H9 (cell line): ENCODE measurements around the gene MREG. TPM values are rescaled to one million over a fixed set of nuclear protein-coding genes. Genes with fewer than 3 reads are reported as not detected.

ENCODE experiments used
- DNase-seq: peaks from one replicate; pipeline ENCODE4 v3.0.0-alpha.2; 2017
- H2AFZ ChIP-seq: one replicate; pipeline ENCODE4 v1.6.1; 2013; ENCODE audit warnings: mild to moderate bottlenecking, low read length, control low read depth, moderate library complexity
- H2AK5ac ChIP-seq: 2 replicates; pipeline ENCODE4 v1.6.1; 2013; ENCODE audit warnings: low read length, control low read depth, mixed read lengths; ENCODE audit not compliant: insufficient read length
- H2BK120ac ChIP-seq: one replicate; pipeline ENCODE4 v1.6.1; 2013; ENCODE audit warnings: low read depth, mild to moderate bottlenecking, low read length, control low read depth, inconsistent platforms; ENCODE audit not compliant: poor library complexity, severe bottlenecking
- H2BK12ac ChIP-seq: 2 replicates; pipeline ENCODE4 v1.6.1; 2013; ENCODE audit warnings: low read length, control low read depth, mixed read lengths, low read depth; ENCODE audit not compliant: insufficient read length
- H2BK15ac ChIP-seq: 2 replicates; pipeline ENCODE4 v1.6.1; 2013; ENCODE audit warnings: low read depth, low read length, control low read depth
- H2BK20ac ChIP-seq: one replicate; pipeline ENCODE4 v1.6.1; 2013; ENCODE audit warnings: low read depth, mild to moderate bottlenecking, low read length, control low read depth, inconsistent platforms; ENCODE audit not compliant: poor library complexity, severe bottlenecking
- H2BK5ac ChIP-seq: 2 replicates; pipeline ENCODE4 v1.6.1; 2013; ENCODE audit warnings: low read length, control low read depth, mixed read lengths; ENCODE audit not compliant: insufficient read length
- H3K14ac ChIP-seq: 2 replicates; pipeline ENCODE4 v1.6.1; 2013; ENCODE audit warnings: low read length, control low read depth; ENCODE audit not compliant: insufficient read depth
- H3K18ac ChIP-seq: 2 replicates; pipeline ENCODE4 v1.6.1; 2013; ENCODE audit warnings: low read depth, mild to moderate bottlenecking, mixed read lengths, low read length, control low read depth; ENCODE audit not compliant: insufficient read length
- H3K23ac ChIP-seq: 2 replicates; pipeline ENCODE4 v1.6.1; 2013; ENCODE audit warnings: low read length, control low read depth, mixed read lengths, low read depth; ENCODE audit not compliant: insufficient read length
- H3K23me2 ChIP-seq: 2 replicates; pipeline ENCODE4 v1.6.1; 2013; ENCODE audit warnings: low read depth, mild to moderate bottlenecking, mixed read lengths, low read length, control low read depth; ENCODE audit not compliant: insufficient read length, poor library complexity, severe bottlenecking
- H3K27ac ChIP-seq: 2 replicates; pipeline ENCODE4 v1.5.1; 2013; ENCODE audit warnings: low read length, control low read depth, mixed read lengths, low read depth; ENCODE audit not compliant: insufficient read length
- H3K27me3 ChIP-seq: 2 replicates; pipeline ENCODE4 v1.6.1; 2013; ENCODE audit warnings: low read length, control low read depth, inconsistent platforms; ENCODE audit not compliant: insufficient read depth
- H3K4ac ChIP-seq: 2 replicates; pipeline ENCODE4 v1.6.1; 2013; ENCODE audit warnings: low read depth, mild to moderate bottlenecking, control low read depth, inconsistent platforms, low read length, moderate library complexity
- H3K4me1 ChIP-seq: 2 replicates; pipeline ENCODE4 v1.6.1; 2013; ENCODE audit warnings: low read length, control low read depth, inconsistent platforms; ENCODE audit not compliant: insufficient read depth
- H3K4me2 ChIP-seq: 2 replicates; pipeline ENCODE4 v1.6.1; 2013; ENCODE audit warnings: low read length, control low read depth, mixed read lengths; ENCODE audit not compliant: insufficient read length, insufficient read depth
- H3K56ac ChIP-seq: 2 replicates; pipeline ENCODE4 v1.6.1; 2013; ENCODE audit warnings: low read depth, mild to moderate bottlenecking, mixed read lengths, low read length, control low read depth; ENCODE audit not compliant: insufficient read length
- H3K79me1 ChIP-seq: 2 replicates; pipeline ENCODE4 v1.6.1; 2013; ENCODE audit warnings: low read depth, mild to moderate bottlenecking, moderate library complexity, low read length, control low read depth, inconsistent platforms; ENCODE audit not compliant: insufficient read depth, poor library complexity, severe bottlenecking
- H3K79me2 ChIP-seq: 2 replicates; pipeline ENCODE4 v1.6.1; 2013; ENCODE audit warnings: low read length, control low read depth, inconsistent platforms; ENCODE audit not compliant: insufficient read depth
- H3K9ac ChIP-seq: 2 replicates; pipeline ENCODE4 v1.6.1; 2013; ENCODE audit warnings: low read length, control low read depth, mixed read lengths; ENCODE audit not compliant: insufficient read length; ENCODE audit errors: extremely low read depth
- H3K9me3 ChIP-seq: one replicate; pipeline ENCODE4 v1.6.1; 2013; ENCODE audit warnings: low read depth, low read length, inconsistent platforms; ENCODE audit not compliant: control insufficient read depth
- H3T11ph ChIP-seq: one replicate; pipeline ENCODE4 v1.6.1; 2013; ENCODE audit warnings: mild to moderate bottlenecking, low read length, control low read depth, inconsistent platforms
- H4K20me1 ChIP-seq: one replicate; pipeline ENCODE4 v1.6.1; 2013; ENCODE audit not compliant: control insufficient read depth, insufficient read length, insufficient read depth
- H4K5ac ChIP-seq: 2 replicates; pipeline ENCODE4 v1.6.1; 2013; ENCODE audit warnings: low read depth, mild to moderate bottlenecking, mixed read lengths, low read length, control low read depth; ENCODE audit not compliant: insufficient read length
- H4K8ac ChIP-seq: replicated peaks from 2 replicates; pipeline ENCODE4 v1.6.1; 2013; ENCODE audit warnings: low read length, control low read depth, mixed read lengths, low read depth; ENCODE audit not compliant: insufficient read length
- H4K91ac ChIP-seq: 2 replicates; pipeline ENCODE4 v1.6.1; 2013; ENCODE audit warnings: low read depth, mild to moderate bottlenecking, moderate library complexity, mixed read lengths, low read length, control low read depth; ENCODE audit not compliant: insufficient read length
- H3K27ac Mint-ChIP-seq, 3 experiments: 2 replicates in 2 of 3; 3 replicates in 1 of 3; pipeline ENCODE4 v1.8.0; 2020 to 2021; ENCODE audit warnings: mixed read lengths in 3 of 3, mild to moderate bottlenecking in 1 of 3, moderate library complexity in 1 of 3
- H3K27me3 Mint-ChIP-seq: 2 replicates; pipeline ENCODE4 v1.8.0; 2021; ENCODE audit warnings: low read depth, mild to moderate bottlenecking, moderate library complexity, mixed read lengths
- H3K36me3 Mint-ChIP-seq, 3 experiments: 2 replicates in 2 of 3; 3 replicates in 1 of 3; pipeline ENCODE4 v1.8.0; 2020 to 2021; ENCODE audit warnings: low read depth in 3 of 3, mixed read lengths in 3 of 3; ENCODE audit not compliant: insufficient read depth in 1 of 3
- H3K4me1 Mint-ChIP-seq, 2 experiments: 2 replicates each; pipeline ENCODE4 v1.8.0; 2020; ENCODE audit warnings: mixed read lengths in 2 of 2
- H3K4me3 Mint-ChIP-seq, 2 experiments: 2 replicates in 1 of 2; 3 replicates in 1 of 2; pipeline ENCODE4 v1.8.0; 2020 to 2021; ENCODE audit warnings: mild to moderate bottlenecking in 2 of 2, mixed read lengths in 2 of 2, moderate library complexity in 1 of 2
- H3K9me3 Mint-ChIP-seq, 2 experiments: 2 replicates in 1 of 2; 3 replicates in 1 of 2; pipeline ENCODE4 v1.8.0; 2020; ENCODE audit warnings: mild to moderate bottlenecking in 2 of 2, mixed read lengths in 2 of 2, moderate library complexity in 1 of 2
- CTCF ChIP-seq: fragments of 200-600 bp; sonication (generic); conservative IDR thresholded peaks from 3 replicates; pipeline ENCODE4 v1.8.0; 2021; ENCODE audit warnings: antibody characterized with exemption, mild to moderate bottlenecking
- WGBS: extraction: QIAGEN DNeasy Blood & Tissue Kit; methylation state at CpG from one replicate; pipeline ENCODE4 v1.1.7; 2013; ENCODE audit warnings: missing lambda C conversion rate, low lambda C conversion rate, mixed read lengths; ENCODE audit not compliant: insufficient read length; ENCODE audit errors: extremely low coverage; 5-methylcytosine and 5-hydroxymethylcytosine counted together
- total RNA-seq: library from RNA; stranded (reverse); gene quantifications from 2 replicates; pipeline ENCODE4 v1.2.1, GENCODE V29; 2021

Gene MREG
- total RNA-seq, 1 experiment from 2014 or later, result 21.8 TPM

- no peak for TF ChIP-seq CTCF
- Histone ChIP-seq H3K27me3 (no peaks in the 10 kb centered on the region), H3K4me2 (no peak overlapping the region), H3K18ac (no peak overlapping the region), H2BK12ac (no peak overlapping the region), H4K8ac (no peak overlapping the region), H3K9ac (no peak overlapping the region), H3K27ac (no peak overlapping the region), H2BK120ac (no peak overlapping the region), H3T11ph (no peak overlapping the region), H3K79me2 (no peaks in the 10 kb centered on the region), H2BK20ac (no peak overlapping the region), H3K14ac (no peak overlapping the region), H2AFZ (no peak overlapping the region), H3K4ac (no peak overlapping the region), H2BK5ac (no peak overlapping the region), H3K56ac (no peak overlapping the region), H2AK5ac (no peak overlapping the region), H3K23ac (no peak overlapping the region), H4K20me1 (no peaks in the 10 kb centered on the region), H3K4me1 (no peaks in the 10 kb centered on the region), H3K79me1 (no peaks in the 10 kb centered on the region), H3K23me2 (no peaks in the 10 kb centered on the region), H3K9me3 (no peaks in the 10 kb centered on the region), H4K91ac (no peak overlapping the region), H4K5ac (no peak overlapping the region), H2BK15ac (no peak overlapping the region)
- no peak overlapping the region for H3K27ac Mint-ChIP-seq
- H3K4me3 Mint-ChIP-seq, result no peak overlapping the region
- peaks cover 11 to 14% of the 10 kb centered on the region in 2 experiments for H3K4me1 Mint-ChIP-seq
- WGBS, result no CpG with 5 or more reads among the region's 2 CpGs
- no peak for DNase-seq
- H3K9me3 Mint-ChIP-seq, result 0 out of 5 replicates have a peak, but pooled peaks cover 0 to under 1% of the 10 kb centered on the region in 2 experiments
- peaks cover 20 to 33% (median 31%) of the 10 kb centered on the region in 3 experiments for H3K36me3 Mint-ChIP-seq
- H3K27me3 Mint-ChIP-seq, result no peaks in the 10 kb centered on the region
These were observed 34.0 kb upstream of the MREG start for GRCh38 chr2:216047397-216047796.
